ENCODE data around the gene NAGLU.

Gene NAGLU

DNA sequence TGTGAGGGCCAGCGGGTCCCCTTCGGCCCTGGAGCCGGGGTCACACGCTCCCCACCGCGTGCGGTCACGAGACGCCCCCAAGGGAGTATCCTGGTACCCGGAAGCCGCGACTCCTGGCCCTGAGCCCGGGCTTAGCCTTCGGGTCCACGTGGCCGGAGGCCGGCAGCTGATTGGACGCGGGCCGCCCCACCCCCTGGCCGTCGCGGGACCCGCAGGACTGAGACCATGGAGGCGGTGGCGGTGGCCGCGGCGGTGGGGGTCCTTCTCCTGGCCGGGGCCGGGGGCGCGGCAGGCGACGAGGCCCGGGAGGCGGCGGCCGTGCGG lies at the start of gene NAGLU:
TSS of gene NAGLU (plus strand) at position 194 of the 324 bp plus-strand sequence. CDS start at position 226, 32 bp downstream.
- DNase-seq (ENCODE audit: low read depth, low spot score), result peak; percentile 57

DNA sequence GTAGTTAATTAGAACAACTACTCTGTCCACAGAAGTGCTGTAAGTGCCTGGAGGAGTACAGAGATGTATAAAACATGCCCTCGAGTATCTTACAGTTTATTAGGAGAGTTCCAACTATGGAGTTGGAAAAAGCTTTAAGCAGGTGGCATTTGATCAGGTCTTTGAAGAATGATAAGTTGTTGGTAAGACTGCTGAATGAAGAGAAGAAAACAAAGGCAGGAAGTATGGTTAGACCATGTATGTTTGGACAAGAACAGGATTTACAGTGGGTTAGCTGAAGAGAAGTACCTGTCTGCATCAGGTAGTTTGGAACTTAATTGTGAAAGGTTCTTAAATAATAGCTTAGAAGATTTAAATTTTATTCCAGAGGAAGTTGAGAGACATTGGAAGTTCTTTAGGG lies 48.0 kb upstream of the NAGLU start:
- no peak for DNase-seq (ENCODE audit: low read depth, low spot score)

DNA sequence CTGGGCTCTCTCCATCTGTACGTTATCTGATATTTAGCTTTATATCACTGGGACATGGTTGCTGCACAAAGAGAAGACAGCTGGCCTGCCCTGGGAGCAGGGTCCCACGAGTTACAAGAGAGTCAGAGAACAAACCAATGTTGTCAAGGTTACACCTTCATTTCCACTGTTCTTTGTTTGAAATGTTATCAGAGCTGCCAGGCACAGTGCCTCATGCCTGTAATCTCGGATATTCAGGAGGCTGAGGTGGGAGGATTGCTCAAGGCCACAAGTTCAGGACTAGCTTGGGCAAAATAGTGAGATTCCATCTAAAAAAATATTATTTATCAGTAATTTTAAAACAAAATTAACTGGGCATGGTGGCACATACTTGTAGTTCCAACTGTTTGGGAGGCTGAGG lies 42.7 kb upstream of the NAGLU start:
- no peak for DNase-seq (ENCODE audit: low read depth, low spot score)

DNA sequence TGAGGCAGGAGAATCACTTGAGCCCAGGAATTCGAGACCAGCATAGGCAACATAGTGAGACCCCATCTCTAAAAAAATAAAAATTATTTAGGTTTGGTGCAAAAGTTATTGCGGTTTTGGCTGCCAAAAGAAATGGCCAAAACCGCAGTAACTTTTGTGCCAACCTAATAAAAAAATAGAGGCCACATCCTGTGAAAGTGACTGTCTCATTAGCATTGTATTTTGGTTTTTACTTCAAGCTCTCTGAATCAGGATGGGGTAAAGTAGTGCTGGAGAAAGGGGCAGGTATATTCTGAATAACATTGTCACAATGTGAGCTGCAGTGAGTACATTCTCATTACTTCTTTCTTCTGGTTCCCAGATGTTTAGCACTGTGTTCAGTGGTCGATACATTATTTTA lies 41.4 kb upstream of the NAGLU start:
- no peak for DNase-seq (ENCODE audit: low read depth, low spot score)

DNA sequence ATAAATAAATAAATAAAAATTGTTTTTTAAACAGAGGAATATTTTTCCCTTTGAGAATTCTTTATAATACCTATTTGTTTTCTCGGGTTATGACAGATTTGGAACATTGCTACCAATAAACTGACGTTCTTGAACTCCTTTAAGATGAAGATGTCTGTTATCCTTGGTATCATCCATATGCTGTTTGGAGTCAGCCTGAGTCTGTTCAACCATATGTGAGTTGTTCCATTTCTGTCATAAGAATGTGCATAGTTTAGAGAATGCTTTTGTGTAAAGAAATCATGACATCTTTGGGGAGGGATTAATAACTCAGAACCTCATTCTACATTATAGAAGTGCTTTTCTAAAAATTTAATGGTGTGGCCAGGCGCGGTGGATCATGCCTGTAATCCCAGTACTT lies 37.2 kb upstream of the NAGLU start:
- no peak for DNase-seq (ENCODE audit: low read depth, low spot score)

DNA sequence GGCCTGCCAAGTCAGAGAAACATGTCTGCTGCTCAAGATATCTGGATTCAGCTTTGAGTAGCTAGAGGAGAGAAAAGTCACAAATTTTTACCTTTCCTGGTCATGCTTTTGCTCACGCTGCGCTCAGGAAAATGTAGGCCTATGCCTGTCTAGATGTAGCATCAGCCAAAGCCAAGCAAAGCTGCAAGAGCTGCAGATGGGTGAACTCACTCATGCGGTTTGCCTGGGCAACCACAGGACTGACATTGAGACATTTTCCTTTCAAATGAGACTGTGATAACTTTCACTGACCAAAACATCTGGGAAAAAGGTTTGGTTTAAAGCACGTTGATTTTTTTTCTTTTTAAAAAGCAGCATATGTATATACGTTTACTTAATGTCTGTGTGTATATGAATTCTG lies 34.0 kb upstream of the NAGLU start:
- no peak for DNase-seq (ENCODE audit: low read depth, low spot score)

DNA sequence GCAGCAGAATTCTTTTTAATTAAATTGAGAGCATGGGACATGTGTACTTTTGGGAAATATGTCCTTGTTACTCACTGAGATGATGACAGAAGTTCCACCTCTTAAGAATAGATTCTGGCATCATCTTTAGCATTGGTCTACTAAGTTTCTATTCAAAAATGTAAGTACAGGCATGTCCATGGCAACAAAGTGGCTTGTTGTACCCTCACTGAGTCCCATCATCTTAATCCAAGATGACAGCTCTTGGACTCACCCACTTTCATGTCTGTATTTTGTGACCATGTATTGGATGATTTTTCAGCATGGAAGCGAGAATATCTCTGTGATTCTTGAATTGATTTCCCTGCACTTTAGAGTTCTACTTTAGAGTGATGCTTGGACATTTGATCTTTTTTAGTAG lies 33.1 kb upstream of the NAGLU start:
- no peak for DNase-seq (ENCODE audit: low read depth, low spot score)

DNA sequence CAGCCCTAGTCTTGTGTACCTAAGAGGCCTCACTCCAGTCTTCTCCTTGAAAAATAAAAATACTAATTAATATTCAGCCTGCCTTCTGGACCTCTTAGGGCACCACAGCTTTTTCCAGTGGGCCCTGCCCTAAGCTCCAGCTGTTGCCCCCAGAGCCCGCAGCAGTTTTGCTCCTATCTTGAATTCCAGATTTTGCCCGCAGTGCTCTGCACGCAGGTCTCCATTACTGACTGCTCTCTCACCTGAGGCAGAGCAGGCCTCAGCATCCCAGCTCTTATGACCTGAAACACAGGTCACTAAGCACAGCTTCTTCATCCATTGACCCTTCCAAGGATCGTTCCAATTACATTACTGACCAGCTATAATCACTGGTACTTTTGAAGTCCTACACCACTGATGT lies 28.4 kb upstream of the NAGLU start:
- no peak for DNase-seq (ENCODE audit: low read depth, low spot score)

DNA sequence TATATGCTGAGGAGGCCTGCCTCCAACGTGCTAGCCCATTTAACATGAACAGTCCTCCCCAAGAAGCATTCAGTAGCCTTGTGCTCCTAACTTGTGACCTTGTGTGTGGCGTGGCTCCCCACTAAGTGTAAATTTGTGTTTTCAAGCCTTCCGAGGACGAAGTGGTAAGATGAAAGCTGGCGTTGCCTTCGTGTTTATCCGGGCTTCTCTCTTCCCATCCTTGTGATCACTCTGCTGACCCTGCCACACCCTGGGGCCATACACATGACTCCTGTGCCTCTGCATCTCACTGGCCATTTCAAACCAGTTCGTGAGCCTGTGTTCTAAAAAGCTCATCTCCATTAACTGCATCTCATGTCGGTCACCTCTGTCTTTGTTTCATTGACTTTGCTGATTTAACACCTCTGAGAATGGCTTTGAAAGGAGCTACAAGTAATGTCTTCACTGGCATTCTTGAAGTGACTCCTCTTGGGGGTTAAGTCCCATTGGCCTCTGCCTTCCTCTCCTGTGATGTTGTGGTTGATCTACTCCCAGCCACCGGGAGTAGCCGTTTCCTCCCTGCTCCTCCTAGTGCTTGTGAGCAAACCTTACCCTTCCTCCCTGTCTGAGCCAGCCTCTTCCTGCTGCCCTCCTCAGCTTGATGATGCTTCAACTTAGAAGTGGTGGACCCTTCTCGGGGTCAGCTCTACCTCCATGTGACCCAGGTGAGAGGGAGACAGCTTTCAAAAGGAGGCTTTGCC lies 27.4 kb upstream of the NAGLU start:
- DNase-seq (ENCODE audit: low read depth, low spot score), result no peak

DNA sequence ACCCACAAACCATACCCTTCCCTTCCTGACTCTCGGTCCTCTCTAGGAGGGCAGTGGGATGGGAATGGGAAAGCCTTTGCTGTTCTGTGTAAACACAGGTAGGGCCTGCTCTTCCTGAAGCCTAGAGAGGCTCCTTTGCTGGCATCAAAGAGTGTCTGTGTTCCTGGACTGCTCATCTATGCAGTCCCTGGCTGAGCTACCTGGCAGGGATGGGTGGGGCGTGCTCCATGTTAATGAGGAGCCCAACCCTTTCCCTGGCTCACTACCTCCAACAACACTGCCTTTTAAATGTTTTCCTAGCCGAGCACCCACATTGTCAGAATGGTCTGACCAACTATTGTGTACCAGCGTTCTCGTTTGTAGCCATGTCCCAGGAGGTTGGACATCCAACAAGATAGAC lies 26.6 kb upstream of the NAGLU start:
- DNase-seq (ENCODE audit: low read depth, low spot score), result no peak

DNA sequence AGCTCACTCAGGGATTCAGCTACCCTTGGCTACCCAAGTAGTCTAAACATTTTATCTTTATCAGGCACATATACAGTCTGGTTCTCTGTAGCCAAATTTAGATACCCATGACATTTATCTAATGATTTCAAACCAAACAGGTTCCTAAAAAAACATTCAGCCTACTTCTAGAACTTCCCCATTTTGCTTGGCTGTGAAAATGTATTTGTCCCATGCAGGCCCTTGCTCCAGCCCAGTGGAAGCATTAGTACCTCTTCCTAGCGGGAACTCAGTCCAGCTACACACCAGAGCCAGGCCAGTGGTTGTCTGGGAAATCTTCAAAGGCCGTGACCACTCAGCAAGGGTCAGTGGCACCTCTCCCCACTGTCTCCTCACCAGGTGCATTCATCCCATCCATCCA lies 26.2 kb upstream of the NAGLU start:
- DNase-seq (ENCODE audit: low read depth, low spot score), result no peak

DNA sequence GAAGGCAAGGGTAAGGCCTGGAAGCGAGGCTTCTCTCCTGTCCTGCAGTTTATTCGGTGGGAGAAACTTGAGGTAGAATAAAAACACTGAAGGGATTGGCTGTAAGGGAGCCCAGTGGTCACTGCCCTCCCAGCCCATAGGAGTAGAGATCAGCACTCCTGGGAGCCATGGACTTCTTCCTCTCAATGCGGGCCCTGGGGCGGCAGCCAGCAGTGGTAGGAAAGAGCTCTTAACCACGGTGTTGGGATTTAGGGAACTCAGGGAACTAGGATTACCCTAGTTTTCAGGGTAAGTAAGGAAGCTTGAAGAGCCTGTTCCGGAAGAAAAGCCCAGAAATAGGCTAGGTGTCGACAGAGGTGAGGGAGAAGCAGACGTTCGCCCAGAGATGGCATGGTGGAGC lies 23.8 kb upstream of the NAGLU start:
- DNase-seq (ENCODE audit: low read depth, low spot score), result no peak

DNA sequence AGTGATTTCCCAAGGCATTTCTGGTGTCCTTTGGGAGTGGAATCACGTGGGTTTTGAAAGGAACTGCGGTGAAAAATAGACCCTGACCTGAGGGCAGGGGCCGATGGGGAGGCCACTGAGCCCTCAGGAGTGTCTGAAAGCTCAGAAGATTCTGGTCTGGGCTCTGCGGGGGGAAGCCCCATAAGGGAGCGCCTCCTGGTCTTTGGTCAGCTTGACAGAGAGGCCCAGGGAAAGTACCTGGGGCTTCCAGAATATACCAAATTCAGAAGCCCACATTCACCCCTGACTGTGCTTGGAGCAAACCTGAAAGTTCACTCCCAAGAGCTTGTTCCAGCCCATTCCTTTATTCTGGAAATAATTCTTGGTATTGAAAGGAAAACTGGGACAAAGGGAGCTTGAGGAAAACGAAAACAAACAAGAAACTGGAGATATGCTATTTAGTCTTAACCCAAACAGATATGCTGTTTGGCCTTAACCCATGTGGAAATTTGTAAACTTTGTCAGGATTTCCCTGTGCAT lies 23.2 kb upstream of the NAGLU start:
- no peak for DNase-seq (ENCODE audit: low read depth, low spot score)

DNA sequence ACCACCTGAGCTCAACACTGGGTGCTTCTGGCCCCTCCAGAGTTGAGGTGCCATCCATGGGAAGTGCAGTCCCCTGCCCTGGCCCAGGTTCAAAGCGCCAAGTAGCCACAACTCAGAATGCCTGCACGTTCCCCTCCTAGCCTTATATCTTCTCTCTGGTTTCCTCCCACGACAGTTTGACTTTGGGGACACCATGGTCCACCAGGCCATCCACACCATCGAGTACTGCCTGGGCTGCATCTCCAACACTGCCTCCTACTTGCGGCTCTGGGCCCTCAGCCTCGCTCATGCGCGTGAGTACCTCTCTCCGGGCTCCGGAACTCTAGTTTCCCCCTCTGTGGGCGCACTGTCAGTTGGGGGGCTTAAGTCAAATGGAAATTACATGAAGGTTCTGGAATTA lies 22.4 kb upstream of the NAGLU start:
- no peak for DNase-seq (ENCODE audit: low read depth, low spot score)

DNA sequence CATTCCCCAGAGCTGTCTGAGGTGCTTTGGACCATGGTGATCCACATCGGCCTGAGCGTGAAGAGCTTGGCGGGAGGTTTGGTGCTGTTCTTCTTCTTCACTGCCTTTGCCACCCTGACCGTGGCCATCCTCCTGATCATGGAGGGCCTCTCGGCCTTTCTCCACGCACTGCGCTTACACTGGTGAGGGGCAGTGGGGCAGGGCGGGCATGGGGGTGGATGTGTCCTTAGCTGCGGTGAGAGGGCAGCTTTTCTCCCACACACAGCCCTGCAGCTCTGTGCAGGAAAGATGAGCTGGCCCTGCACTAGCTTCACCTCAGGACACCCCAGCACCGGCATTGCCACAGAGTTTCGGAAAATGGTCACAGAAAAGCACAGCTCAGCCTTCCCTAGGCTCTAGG lies 21.8 kb upstream of the NAGLU start:
- no peak for DNase-seq (ENCODE audit: low read depth, low spot score)

DNA sequence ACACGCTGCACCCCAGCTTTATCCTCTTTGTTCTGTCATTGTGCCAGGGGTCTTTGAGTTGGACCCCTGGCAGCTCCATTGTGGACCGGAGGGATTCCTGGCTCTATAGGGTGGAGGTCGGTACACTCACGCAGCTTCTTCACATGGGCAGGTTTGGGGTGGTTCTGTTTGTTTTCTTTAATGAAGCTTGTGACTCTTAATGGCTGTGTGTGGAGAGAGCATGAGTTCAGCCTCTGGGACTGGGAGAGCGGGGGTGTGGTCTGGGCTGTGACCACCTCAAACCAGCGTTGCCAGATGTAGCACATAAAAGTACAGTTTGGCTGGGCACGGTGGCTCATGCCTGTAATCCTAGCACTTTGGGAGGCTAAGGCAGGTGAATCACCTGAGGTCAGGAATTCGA lies 21.2 kb upstream of the NAGLU start:
- DNase-seq (ENCODE audit: low read depth, low spot score), result no peak

DNA sequence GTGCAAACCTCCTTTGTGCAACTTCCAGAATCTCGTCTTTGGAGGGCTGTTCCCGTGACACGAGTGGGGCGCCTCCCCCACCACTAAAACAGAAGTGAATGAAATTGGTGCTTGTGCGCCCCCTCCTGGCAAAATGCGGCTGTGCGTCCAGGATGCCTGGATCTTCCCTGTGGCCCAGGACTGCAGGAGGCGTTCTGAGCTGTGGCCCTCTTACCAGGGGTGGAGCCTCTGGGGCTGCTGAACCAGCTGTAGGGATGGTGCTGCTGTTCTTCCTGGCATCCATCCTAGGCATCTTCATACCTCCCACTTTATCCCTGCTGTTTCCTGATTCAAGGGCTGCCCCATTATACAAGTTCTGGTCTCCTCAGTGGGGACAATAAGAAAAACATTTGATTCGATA lies 18.5 kb upstream of the NAGLU start:
- DNase-seq (ENCODE audit: low read depth, low spot score), result peak; percentile 56

DNA sequence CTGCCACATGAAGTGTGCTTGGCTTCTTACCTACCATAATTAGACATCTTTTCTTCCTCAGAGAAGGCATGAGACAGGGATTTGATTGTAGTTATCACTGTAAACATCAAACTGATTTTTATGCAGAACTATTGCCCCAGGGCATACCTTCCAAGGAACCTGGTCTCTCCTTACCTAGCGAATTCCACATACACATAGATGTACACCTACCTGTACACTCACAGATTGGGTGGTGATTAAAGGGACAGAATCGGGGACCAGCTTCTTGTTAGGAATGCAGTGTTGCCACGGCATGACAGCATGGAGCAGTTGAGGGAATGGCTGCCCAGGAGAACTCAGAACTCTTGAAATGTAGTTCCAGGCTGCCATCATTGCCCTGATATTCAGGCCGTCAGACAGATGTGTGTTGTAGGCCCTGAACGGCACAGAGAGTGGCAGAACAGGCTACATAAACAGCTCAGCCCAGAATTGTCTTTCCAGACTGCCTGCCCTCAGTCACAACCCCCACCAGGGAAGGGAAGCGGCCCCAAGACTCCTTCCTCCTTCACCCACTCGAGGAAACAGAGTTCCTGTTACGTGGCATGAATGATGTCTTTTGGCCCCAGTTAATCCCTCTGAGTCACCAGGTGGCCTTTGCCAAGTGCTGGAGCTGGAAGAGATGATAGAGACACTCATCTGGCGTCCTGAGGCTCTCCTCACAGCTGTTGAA lies 17.8 kb upstream of the NAGLU start:
- peak; percentile 41 for DNase-seq (ENCODE audit: low read depth, low spot score)

DNA sequence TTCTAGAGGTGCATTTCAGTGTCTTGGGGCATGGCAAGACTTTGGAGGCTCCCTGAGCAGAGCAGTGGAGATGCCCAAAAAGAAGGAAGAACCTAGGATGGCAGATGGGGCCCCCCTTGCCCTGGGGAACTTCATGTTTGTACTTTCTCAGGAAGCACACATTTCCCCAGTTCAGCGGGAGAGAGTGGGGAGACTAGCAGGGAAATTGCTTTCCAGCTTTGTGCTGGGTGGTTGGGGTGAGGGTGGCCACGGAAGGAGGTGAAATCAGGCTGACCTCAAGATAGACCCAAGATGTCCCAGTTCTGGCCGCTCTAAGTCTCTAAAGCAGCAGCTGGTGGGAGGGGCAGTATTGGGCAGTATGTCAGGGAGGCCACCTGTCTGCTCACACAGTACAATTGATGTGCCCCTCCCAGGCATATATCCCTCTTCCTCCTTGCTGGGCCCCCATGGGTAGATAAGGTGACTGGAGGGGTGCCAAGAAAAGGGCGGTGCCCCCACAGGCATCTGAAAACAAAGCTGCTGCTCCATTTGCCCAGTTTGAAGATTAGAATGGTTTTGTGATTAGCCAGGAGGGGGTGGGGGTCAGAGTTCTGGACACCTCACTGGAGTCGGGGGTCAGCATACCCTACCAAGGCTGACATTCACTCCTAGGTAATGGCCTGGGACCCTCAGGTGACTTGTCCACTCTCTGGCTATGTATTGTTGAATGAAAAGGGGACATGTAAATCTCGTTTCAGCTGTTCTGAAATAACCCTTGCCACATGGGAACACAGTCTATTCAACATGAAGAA lies 17.1 kb upstream of the NAGLU start:
- DNase-seq (ENCODE audit: low read depth, low spot score), result no peak

DNA sequence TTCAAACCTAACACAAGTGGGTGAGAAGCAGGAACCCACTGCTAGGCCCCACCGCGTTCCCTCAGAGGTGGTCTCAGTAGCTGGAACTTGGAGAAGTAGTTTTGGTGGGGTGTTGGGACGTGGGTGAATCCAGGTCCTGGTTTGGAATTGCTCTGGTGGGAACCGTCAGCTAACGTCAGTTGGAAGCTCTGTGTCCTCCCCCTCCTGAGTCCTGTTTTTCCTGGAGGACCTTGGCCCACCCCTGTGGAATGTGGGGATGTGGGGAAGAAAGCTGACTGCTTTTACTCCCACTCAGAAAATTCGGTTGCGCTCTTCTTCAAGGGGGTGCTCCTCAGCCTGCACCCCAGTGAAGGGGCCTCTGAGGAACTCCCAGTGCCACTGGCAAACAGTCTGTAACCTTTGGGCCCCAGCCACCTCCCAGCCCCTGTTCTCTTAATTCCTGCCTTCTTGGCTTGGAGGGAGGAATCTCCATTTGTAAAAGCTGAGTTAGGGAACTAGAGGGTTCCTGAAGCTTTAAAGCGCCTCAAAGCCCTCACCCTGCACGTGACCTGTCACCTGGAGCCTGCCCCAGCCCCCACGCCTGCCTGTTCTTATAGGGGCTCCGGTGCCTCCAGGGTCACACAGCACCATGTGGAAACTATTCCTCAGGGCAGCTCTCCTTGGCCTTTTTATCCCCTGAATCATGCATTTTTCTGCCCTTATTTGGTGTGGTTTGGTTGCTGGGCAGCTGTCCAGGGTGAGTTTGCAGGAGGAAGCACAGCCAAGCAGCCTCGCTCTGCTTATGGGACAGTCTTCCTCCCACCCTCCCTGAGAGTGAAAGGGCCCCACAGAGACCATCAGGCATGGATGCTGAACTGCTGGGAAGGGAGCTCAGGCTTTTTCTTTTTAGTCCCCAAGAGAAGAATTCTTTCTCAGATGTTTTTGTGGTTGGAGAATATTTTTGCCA lies 16.2 kb upstream of the NAGLU start:
- peak; percentile 89 for DNase-seq (ENCODE audit: low read depth, low spot score)

DNA sequence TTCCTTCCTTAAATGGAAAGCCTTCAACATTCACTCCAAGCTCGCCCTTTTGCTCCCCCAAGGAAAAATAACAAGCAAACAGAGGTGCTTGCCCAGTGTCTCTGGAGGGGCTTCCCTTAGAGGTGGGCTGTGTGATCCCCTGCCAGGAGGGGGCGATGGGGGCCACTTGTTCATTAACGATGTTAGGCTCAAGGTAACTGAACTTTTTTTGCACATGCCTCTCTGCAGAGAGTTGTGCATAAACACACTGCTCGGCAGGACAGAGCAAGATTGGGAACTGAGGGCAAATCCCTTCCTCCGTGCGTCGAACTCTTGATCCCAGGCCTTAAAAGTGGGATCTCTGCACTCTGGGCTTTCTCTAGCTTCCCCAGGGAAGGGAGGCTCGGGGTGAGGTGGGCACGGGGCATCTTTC lies 15.5 kb upstream of the NAGLU start:
- DNase-seq (ENCODE audit: low read depth, low spot score), result no peak
